HepG2 (cell line): ENCODE results near the gene CMTM5.

Experiments used
- CREB1 ChIP-seq, 2 experiments: fragments of 450-650 bp in 1 of 2; IDR thresholded peaks; 2 replicates each; pipeline ENCODE4 v1.6.1; 2016 to 2017; ENCODE audit warnings: control low read depth in 1 of 2, mild to moderate bottlenecking in 1 of 2, missing compliant biosample characterization in 1 of 2, missing genetic modification characterization in 1 of 2
- GPN1 ChIP-seq: sonication (generic); formaldehyde crosslinking; IDR thresholded peaks from 2 replicates; pipeline ENCODE4 v1.5.1; 2020; ENCODE audit warnings: missing genetic modification reagents, borderline replicate concordance
- HMG20A ChIP-seq: IDR thresholded peaks from 2 replicates; pipeline ENCODE4 v1.6.1; 2016; ENCODE audit warnings: borderline replicate concordance
- NR2F2 ChIP-seq: IDR thresholded peaks from 2 replicates; pipeline ENCODE4 v1.6.1; 2012; ENCODE audit warnings: low read depth, inconsistent platforms, borderline replicate concordance
- POLR2AphosphoS5 ChIP-seq: IDR thresholded peaks from 2 replicates; pipeline ENCODE4 v1.6.1; 2012; ENCODE audit warnings: low read depth, low read length
- RFX5 ChIP-seq: IDR thresholded peaks from 2 replicates; pipeline ENCODE4 v1.6.1; 2011; ENCODE audit warnings: low read depth, low read length, improper control_type of control experiment
- SRSF9 ChIP-seq: fragments of 200-400 bp; formaldehyde crosslinking; IDR thresholded peaks from 2 replicates; pipeline ENCODE4 v1.6.1; 2018; ENCODE audit warnings: borderline replicate concordance, mild to moderate bottlenecking, low read depth, low read length; ENCODE audit not compliant: insufficient read depth, poor library complexity, severe bottlenecking
- ZNF839 ChIP-seq: sonication (generic); formaldehyde crosslinking; IDR thresholded peaks from 2 replicates; pipeline ENCODE4 v1.4.0; 2020; ENCODE audit warnings: missing genetic modification reagents, mild to moderate bottlenecking, borderline replicate concordance
- TF ChIP-seq, protein P1 (sequence below): sonication (generic); formaldehyde crosslinking; IDR thresholded peaks from 2 replicates; pipeline ENCODE4 v1.4.0; 2020; ENCODE audit warnings: missing genetic modification reagents
- TF ChIP-seq, protein P2 (sequence below): sonication (generic); formaldehyde crosslinking; IDR thresholded peaks from 2 replicates; pipeline ENCODE4 v1.5.0; 2020; ENCODE audit warnings: mild to moderate bottlenecking, missing genetic modification reagents, moderate library complexity

DNA sequence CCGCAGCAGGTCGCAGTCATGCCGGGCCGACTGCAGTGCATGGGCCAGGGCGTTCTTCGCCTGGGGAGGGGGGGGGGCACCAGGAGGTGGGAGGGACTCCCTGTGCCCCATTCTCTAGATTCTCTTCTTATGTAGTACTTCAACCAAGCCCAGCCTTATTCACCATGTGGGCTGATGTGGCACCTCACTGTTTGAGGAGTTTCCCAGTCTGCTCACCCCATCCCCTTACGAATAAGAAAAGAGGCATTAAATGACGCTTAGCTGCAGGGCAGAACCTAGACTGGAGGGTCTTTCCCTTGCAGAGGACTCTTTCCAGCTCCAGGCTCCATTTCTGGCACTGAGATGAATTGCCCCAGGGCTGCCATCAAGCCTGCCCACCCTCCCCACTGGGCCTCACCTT is 12.2 kb downstream of the CMTM5 start:
- TF ChIP-seq, protein P1, sequence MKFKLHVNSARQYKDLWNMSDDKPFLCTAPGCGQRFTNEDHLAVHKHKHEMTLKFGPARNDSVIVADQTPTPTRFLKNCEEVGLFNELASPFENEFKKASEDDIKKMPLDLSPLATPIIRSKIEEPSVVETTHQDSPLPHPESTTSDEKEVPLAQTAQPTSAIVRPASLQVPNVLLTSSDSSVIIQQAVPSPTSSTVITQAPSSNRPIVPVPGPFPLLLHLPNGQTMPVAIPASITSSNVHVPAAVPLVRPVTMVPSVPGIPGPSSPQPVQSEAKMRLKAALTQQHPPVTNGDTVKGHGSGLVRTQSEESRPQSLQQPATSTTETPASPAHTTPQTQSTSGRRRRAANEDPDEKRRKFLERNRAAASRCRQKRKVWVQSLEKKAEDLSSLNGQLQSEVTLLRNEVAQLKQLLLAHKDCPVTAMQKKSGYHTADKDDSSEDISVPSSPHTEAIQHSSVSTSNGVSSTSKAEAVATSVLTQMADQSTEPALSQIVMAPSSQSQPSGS (CRISPR knock-in tag) = no peak
- no peak for TF ChIP-seq HMG20A (CRISPR knock-in tag)
- TF ChIP-seq ZNF839 = no peak
- no peak for TF ChIP-seq RFX5
- no peak for TF ChIP-seq SRSF9
- TF ChIP-seq GPN1 = no peak
- no peak for TF ChIP-seq POLR2AphosphoS5
- TF ChIP-seq CREB1 (IDR thresholded peaks at IDR 0.05) = no peak
- no peak for TF ChIP-seq CREB1 (CRISPR knock-in tag; IDR thresholded peaks at IDR 0.05)
- TF ChIP-seq, protein P2, sequence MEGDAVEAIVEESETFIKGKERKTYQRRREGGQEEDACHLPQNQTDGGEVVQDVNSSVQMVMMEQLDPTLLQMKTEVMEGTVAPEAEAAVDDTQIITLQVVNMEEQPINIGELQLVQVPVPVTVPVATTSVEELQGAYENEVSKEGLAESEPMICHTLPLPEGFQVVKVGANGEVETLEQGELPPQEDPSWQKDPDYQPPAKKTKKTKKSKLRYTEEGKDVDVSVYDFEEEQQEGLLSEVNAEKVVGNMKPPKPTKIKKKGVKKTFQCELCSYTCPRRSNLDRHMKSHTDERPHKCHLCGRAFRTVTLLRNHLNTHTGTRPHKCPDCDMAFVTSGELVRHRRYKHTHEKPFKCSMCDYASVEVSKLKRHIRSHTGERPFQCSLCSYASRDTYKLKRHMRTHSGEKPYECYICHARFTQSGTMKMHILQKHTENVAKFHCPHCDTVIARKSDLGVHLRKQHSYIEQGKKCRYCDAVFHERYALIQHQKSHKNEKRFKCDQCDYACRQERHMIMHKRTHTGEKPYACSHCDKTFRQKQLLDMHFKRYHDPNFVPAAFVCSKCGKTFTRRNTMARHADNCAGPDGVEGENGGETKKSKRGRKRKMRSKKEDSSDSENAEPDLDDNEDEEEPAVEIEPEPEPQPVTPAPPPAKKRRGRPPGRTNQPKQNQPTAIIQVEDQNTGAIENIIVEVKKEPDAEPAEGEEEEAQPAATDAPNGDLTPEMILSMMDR (CRISPR knock-in tag) = no peak
- TF ChIP-seq NR2F2 = no peak
